ENCODE measurements around the gene PELI3.

PELI3 gene

DNA sequence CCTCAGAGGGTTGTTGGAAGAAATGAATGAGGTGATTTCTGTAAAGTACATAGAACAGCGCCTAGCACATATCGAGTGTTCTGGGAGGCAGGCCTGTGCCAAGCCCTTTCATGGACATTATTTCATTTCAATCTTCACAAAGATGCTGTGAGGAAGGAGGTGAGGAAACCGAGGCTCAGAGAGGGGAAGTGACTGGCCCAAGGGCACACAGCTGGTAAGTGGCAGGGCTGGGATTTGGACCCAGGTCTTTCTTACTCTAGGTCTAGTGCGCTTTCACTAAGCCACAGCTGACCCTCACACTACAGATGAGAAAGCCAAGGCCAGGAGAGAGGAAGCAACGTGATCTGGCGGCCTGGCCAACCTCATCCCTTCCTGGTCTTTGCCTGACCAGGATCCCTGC is 2.0 kb downstream of the PELI3 start:
- TF ChIP-seq, protein P1, sequence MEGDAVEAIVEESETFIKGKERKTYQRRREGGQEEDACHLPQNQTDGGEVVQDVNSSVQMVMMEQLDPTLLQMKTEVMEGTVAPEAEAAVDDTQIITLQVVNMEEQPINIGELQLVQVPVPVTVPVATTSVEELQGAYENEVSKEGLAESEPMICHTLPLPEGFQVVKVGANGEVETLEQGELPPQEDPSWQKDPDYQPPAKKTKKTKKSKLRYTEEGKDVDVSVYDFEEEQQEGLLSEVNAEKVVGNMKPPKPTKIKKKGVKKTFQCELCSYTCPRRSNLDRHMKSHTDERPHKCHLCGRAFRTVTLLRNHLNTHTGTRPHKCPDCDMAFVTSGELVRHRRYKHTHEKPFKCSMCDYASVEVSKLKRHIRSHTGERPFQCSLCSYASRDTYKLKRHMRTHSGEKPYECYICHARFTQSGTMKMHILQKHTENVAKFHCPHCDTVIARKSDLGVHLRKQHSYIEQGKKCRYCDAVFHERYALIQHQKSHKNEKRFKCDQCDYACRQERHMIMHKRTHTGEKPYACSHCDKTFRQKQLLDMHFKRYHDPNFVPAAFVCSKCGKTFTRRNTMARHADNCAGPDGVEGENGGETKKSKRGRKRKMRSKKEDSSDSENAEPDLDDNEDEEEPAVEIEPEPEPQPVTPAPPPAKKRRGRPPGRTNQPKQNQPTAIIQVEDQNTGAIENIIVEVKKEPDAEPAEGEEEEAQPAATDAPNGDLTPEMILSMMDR (IDR thresholded peaks at IDR 0.05), result no peak

DNA sequence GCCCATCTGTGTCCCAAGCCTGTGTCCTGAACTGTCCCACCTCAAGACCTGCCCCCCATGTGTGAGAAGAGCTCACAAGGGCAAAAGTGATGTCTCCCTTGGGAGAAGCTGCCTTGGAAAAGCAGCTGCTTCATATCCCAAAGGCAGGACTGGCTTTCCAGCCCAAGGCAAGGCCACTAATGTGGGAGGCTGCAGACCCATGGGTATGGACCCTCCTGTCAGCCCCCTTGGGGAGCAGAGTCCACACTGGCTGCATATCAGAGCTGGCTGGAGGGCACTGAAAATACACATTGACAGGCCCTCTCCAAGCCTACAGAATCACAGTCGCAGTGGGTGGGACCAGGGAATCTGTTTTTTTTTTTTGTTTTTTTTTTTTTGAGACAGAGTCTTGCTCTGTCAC is 2.7 kb downstream of the PELI3 start:
- TF ChIP-seq, protein P1 (IDR thresholded peaks at IDR 0.05), result no peak

DNA sequence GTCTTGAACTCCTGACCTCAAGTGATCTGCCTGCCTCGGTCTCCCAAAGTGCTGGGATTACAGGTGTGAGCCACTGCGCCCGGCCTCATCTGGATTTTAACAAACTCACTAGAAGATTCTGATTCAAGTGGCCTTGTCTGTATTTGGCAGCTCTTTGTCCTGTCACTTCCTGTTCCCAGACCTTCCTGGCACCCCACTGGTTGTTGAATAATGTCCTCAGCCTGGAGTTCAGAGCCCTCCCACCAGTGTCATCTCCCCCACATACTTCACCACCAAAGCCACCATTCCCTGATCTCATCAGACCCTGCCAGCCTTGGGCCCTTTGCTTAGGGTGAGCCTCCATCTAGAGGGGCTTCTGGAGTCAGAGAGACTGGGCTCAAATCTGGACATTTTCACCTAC is 3.3 kb downstream of the PELI3 start:
- TF ChIP-seq, protein P1 (IDR thresholded peaks at IDR 0.05), result no peak

DNA sequence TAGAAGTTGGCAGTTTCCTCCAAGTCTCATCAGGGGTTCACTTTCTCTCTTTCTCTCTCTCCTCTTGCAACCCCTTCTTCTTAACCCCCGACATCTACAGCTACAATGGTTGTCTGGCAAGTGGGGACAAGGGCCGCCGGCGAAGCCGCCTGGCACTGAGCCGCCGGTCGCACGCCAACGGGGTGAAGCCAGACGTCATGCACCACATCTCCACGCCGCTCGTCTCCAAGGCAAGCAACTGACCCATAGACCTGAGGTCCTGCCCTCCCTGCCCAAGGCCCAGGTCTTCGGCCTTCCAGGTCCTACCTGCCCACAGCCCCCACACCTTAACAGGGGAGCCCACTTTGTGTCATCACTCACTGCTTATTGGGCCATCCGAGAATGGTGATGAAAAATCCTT is 4.4 kb downstream of the PELI3 start:
- TF ChIP-seq, protein P1 (IDR thresholded peaks at IDR 0.05), result no peak

DNA sequence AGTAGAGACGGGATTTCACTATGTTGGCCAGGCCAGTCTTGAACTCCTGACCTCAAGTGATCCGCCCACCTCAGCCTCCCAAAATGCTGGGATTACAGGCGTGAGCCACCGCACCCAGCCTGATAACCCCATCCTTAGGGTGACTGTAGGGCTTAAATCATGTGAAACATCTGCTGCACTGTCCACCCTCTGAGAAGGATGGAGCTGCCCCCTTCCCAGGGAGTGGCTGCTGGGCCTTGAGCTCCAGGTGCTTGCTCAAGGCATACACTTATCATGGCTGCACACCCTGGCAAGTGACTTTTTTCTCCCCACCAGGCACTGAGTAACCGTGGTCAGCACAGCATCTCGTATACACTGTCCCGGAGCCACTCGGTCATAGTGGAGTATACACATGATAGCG is 5.3 kb downstream of the PELI3 start:
- TF ChIP-seq, protein P1 (IDR thresholded peaks at IDR 0.05), result no peak

DNA sequence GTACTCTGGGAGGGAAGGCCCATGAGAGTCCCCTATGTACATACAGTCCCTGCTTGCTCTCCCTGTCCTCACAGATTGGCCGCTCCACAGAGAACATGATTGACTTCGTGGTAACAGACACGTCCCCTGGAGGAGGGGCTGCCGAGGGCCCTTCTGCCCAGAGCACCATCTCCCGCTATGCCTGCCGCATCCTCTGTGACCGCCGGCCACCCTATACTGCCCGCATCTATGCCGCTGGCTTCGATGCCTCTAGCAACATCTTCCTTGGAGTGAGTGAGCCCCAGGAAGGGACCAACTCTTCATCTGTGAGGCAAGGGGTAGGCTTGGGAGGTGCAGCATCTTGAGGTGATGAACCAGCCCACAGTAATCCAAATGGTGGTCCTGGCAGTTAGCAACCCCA is 6.5 kb downstream of the PELI3 start:
- TF ChIP-seq, protein P1 (IDR thresholded peaks at IDR 0.05), result no peak

DNA sequence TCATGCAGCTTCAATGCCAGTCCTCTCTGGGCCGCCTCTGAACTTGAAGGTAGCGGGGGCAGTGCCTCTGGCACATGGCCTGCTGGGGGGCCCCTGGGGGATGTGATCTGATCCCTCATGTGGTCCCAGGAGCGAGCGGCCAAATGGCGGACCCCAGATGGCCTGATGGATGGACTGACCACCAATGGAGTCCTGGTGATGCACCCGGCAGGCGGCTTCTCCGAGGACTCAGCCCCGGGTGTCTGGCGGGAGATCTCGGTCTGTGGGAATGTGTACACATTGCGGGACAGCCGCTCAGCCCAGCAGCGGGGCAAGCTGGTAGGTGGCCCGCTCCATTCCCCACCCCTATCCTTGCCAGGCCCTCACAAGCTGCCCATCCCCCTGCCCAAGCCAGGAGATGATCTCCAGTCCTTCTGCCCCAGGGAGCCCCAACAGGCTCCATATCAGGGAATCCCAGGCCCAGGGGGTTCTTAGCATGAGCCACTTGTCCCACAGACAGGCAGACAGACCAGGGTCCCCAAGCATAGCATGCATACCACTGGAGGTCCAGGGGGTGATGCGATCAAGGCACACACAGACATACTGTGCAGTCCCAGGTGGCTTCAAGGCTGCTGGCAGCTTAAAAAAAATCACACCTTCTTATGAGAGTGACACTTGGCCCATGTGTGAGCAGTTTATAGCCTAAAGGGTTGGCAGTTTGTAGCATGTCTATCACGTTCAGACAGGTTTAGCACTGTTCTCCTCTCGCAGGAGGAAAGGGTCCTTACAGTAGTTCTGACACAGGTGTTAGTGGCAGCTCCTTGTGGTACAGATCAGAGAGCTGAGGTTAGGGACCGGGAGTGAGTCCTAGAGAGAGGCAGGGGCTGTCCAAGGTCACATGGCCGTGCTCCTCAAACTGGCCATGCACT is 7.2 kb downstream of the PELI3 start:
- TF ChIP-seq, protein P1 (IDR thresholded peaks at IDR 0.05), result no peak

All from LNCAP (cell line).